SK-N-MC (cell line): Measurements from ENCODE around the gene CACNA1E.

ENCODE experiments used
- DNase-seq: peaks from one replicate; pipeline ENCODE4 v3.0.0-alpha.2; 2011; ENCODE audit warnings: low read depth, low spot score
- H3K27ac ChIP-seq: fragments of 200-600 bp; sonication (generic); 2 replicates; pipeline ENCODE4 v1.5.1; 2016; ENCODE audit warnings: mixed run types
- H3K36me3 ChIP-seq: fragments of 200-600 bp; sonication (generic); 2 replicates; pipeline ENCODE4 v1.6.1; 2017; ENCODE audit warnings: antibody characterized with exemption, low read length, mixed read lengths; ENCODE audit not compliant: insufficient read depth
- H3K4me3 ChIP-seq: fragments of 200-600 bp; sonication (generic); 2 replicates; pipeline ENCODE4 v1.5.1; 2016
- H3K9ac ChIP-seq: fragments of 200-600 bp; sonication (generic); 2 replicates; pipeline ENCODE4 v1.8.0; 2017; ENCODE audit warnings: mixed run types, mixed read lengths; ENCODE audit not compliant: insufficient read length
- H3K9me3 ChIP-seq: fragments of 200-600 bp; sonication (generic); 2 replicates; pipeline ENCODE4 v1.6.1; 2017; ENCODE audit warnings: low read depth, mild to moderate bottlenecking, antibody characterized with exemption, low read length, moderate library complexity, mixed read lengths
- EZH2 ChIP-seq: fragments of 200-600 bp; sonication (generic); IDR thresholded peaks from one replicate; pipeline ENCODE4 v1.6.1; 2017; ENCODE audit warnings: antibody characterized with exemption
- FOXP2 ChIP-seq: optimal IDR thresholded peaks from 2 replicates; pipeline ENCODE3; 2011; ENCODE audit warnings: mild to moderate bottlenecking, moderate library complexity; ENCODE audit not compliant: insufficient read depth; ENCODE audit errors: extremely low read length, control extremely low read depth
- POLR2AphosphoS5 ChIP-seq: IDR thresholded peaks from 2 replicates; pipeline ENCODE4 v1.6.1; 2012; ENCODE audit warnings: mild to moderate bottlenecking, low read depth, low read length, borderline replicate concordance

Gene CACNA1E

GRCh38 chr1:181765451-181766026, 282.2 kb downstream of the CACNA1E start:
- Histone ChIP-seq H3K9ac (no peak overlapping the region), H3K36me3 (no peaks in the 10 kb centered on the region), H3K27ac (no peak overlapping the region), H3K4me3 (no peak overlapping the region), H3K9me3 (no peaks in the 10 kb centered on the region)
- no peak for TF ChIP-seq EZH2
- no peak for TF ChIP-seq POLR2AphosphoS5
- TF ChIP-seq FOXP2, result no peak
- no peak for DNase-seq

DNA sequence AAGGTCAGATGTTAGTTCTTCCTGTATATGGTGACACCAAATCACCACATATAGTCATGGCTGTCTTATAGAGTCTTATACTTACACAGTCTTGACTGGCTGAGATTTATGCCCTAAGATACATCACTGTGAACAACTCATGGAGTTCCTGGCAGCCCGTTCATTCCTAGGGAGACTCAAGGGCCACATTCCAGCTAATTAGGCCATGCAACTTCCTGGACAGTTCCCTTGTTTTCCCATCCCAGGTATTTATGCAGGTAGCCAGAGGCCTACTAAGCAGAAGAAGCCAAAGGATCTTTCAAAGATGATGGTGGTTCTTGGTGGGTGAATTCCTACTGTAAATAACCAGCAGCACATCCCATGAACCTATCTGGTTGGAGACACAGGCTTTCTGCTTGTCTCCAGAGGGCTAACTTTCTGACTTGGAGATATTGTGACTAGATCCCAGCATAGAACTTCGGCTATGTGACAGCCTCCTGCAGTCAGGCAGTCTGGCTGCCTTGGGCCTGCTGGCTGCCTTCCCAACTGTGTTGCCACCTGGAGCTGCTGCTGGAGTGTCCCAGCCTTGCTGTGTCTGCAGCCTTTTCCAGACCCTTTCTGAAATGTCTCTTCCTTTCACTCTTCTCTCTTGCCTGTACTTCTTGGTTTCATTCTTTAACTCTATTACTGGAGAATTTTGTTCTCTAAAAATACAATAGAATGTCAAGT, 283.8 kb downstream of the CACNA1E start:
- Histone ChIP-seq H3K27ac (no peak overlapping the region), H3K4me3 (no peak overlapping the region), H3K9ac (no peak overlapping the region), H3K9me3 (no peaks in the 10 kb centered on the region), H3K36me3 (no peaks in the 10 kb centered on the region)
- no peak for DNase-seq
- TF ChIP-seq EZH2 (no peak), POLR2AphosphoS5 (no peak), FOXP2 (no peak)

DNA sequence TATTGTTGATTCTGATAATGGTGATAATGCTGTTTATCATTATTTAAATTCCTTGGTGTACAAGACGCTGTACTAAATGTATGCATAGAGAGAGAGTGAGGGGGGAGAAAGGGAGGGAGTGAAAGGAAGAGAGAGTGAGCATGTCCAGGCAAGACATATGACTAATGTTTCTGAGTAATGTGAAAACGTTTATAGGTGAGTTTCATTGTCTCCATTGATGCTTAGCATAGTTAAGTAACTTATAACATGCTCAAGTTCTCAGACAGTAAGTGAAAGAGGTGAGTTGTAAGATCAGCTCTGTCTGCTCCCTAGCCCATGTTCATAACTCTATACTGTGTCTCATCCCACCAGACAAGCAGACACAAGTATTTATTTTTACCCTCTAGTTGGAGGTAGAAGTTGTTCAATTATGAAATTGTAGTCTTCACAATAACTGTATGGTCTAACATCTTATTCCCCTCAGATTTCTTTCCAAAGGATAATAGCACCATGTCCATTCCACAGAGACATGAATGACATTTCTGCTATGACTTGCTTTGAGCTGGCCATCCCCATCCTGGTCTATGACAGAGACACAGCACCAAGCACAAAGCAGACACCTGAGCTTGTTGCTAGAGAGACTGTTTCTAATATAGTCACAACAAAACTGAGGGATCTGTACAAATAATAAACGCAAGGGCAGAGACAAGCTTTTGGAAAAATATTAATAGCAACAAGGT, 285.1 kb downstream of the CACNA1E start:
- no peak for TF ChIP-seq EZH2
- TF ChIP-seq FOXP2, result no peak
- TF ChIP-seq POLR2AphosphoS5, result no peak
- no peak overlapping the region for H3K9ac ChIP-seq
- no peaks in the 10 kb centered on the region for H3K36me3 ChIP-seq
- H3K27ac ChIP-seq, result no peak overlapping the region
- H3K9me3 ChIP-seq, result no peaks in the 10 kb centered on the region
- no peak overlapping the region for H3K4me3 ChIP-seq
- no peak for DNase-seq

DNA sequence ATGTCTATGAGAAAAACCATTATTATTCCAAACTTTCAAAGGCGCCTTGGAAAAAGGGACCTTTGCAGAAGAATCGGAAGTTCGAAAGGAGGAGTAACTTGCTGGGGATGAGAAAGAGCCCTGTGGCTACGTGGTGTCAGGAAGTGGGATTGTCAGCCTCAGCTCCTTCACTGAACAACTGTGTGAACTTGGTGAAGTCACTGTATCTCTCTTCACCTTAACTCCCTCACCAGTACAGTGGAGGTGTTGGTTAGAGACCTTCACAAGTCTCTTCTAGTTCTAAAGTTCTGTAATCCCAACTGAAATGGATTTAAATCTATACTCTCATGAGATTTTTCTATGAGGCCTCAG, 285.6 kb downstream of the CACNA1E start:
- TF ChIP-seq EZH2 (no peak), POLR2AphosphoS5 (no peak), FOXP2 (no peak)
- no peaks in the 10 kb centered on the region for H3K9me3 ChIP-seq
- no peak overlapping the region for H3K4me3 ChIP-seq
- H3K36me3 ChIP-seq, result no peaks in the 10 kb centered on the region
- no peak overlapping the region for H3K27ac ChIP-seq
- DNase-seq, result no peak
- H3K9ac ChIP-seq, result no peak overlapping the region

DNA sequence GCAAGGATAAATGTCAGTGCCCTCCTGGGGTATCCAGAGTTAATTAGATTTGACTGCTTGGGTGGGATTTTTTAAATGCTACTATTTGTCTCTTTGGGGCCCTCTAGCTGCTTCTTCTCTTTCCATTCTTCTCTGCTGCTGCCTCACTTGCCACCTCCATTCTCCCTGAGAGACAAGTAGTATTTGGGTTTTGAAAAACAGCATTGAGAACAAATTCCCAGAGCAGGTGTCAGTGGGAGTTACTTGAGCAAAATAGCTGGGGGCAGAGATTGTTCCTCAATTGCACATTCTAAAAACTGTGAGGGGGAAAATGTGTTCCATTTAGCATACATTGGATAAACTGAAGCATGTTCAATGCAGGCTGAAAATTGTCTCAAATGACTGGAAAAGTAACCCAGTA, 286.5 kb downstream of the CACNA1E start:
- DNase-seq, result no peak
- TF ChIP-seq FOXP2 (no peak), POLR2AphosphoS5 (no peak), EZH2 (no peak)
- Histone ChIP-seq H3K9ac (no peak overlapping the region), H3K36me3 (no peaks in the 10 kb centered on the region), H3K4me3 (no peak overlapping the region), H3K9me3 (no peaks in the 10 kb centered on the region), H3K27ac (no peak overlapping the region)

DNA sequence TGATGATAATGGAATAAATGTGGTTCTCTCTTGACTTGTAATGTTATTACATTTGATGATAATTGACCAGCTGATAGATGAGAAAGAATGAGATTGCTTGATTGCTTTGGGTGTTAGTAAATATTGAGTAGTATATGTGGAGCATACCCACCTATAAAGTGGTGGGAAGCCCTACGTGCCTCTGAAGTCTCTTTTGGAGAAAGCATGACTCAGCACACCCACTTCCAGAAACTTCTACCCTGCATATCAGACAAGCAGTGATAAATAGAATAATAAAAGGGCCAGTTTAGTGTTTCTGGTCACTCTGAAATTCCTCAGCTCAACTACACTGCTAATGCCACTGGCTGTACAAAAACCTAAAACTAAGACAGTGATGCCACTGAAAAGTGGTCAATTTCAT, 289.4 kb downstream of the CACNA1E start:
- Histone ChIP-seq H3K9me3 (no peaks in the 10 kb centered on the region), H3K27ac (no peak overlapping the region), H3K4me3 (no peak overlapping the region), H3K9ac (no peak overlapping the region), H3K36me3 (no peaks in the 10 kb centered on the region)
- TF ChIP-seq FOXP2 (no peak), EZH2 (no peak), POLR2AphosphoS5 (no peak)
- DNase-seq, result no peak

GRCh38 chr1:181776044-181776443, 292.7 kb downstream of the CACNA1E start:
- Histone ChIP-seq H3K9ac (no peak overlapping the region), H3K36me3 (no peaks in the 10 kb centered on the region), H3K4me3 (no peak overlapping the region), H3K27ac (no peak overlapping the region), H3K9me3 (no peaks in the 10 kb centered on the region)
- no peak for TF ChIP-seq FOXP2
- TF ChIP-seq EZH2, result no peak
- no peak for TF ChIP-seq POLR2AphosphoS5
- DNase-seq, result no peak

DNA sequence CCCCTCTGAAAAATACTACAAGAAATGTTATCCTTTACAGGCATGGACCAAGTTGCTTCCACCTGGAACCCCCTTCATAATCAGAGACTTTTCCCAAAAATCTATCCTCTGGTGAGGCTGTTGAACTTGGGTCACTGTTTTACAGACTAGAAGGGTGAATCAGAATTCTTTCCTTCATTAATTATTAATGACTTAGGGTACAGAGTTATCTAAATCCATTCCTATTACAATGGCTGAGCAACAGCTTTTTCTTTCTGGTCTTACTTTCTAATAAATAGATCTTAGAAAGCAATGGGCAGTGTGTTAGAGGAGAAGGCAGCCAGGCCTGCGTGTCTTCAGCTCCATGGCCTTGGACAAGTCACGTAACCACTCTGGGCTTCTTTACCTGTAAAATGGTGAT, 294.0 kb downstream of the CACNA1E start:
- no peak overlapping the region for H3K27ac ChIP-seq
- TF ChIP-seq POLR2AphosphoS5 (no peak), FOXP2 (no peak), EZH2 (no peak)
- H3K36me3 ChIP-seq, result no peaks in the 10 kb centered on the region
- H3K9me3 ChIP-seq, result no peaks in the 10 kb centered on the region
- no peak for DNase-seq
- H3K4me3 ChIP-seq, result no peak overlapping the region
- no peak overlapping the region for H3K9ac ChIP-seq
